ENCODE data around the gene ESAM. TPM values are rescaled to one million over a fixed set of nuclear protein-coding genes. Genes with fewer than 3 reads are reported as not detected.
"Not testable (repeated sequence)": the region's sequence is repeated elsewhere in the genome, so short reads cannot be mapped to it uniquely, and the experiment has no call there.

The ESAM gene
- total RNA-seq, 2 experiments from 2014 or later = 1.1 TPM

- Mint-ChIP-seq H3K36me3 (peaks cover 3% of the 10 kb centered on the region), H3K27me3 (no peaks in the 10 kb centered on the region), H3K9me3 (no peaks in the 10 kb centered on the region), H3K4me3 (no peak overlapping the region), H3K27ac (no peak overlapping the region), H3K4me1 (peaks cover 31% of the 10 kb centered on the region)
- DNase-seq = no peak
These were observed 29.7 kb upstream of the ESAM start for GRCh38 chr11:124791626-124792341.

- H3K27ac Mint-ChIP-seq = no peak overlapping the region
These were observed 26.4 kb upstream of the ESAM start for GRCh38 chr11:124788521-124788920.

DNA sequence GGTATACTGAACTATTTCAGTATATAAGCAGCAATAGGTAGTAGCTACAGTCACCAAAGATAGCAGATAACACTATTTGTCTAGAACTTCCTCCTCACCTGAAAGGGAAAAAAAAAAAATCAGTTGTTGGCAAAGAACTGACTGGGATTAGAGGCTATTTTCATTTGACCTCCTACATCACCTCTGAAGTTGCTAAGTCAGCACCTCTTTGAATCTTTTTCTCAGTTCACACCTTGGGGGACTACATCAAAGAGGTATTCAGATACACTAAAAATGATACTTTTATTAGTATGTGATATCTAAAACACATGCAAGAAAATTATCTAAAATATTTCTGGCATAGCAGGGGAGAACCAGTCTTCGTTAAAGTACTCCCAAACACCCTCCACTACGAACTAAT, 22.0 kb upstream of the ESAM start:
- Mint-ChIP-seq H3K9me3 (no peaks in the 10 kb centered on the region), H3K4me3 (no peak overlapping the region), H3K4me1 (peaks cover 9% of the 10 kb centered on the region), H3K27me3 (no peaks in the 10 kb centered on the region), H3K36me3 (peaks cover 2% of the 10 kb centered on the region), H3K27ac (no peak overlapping the region)
- no peak for DNase-seq

More at GRCh38 chr11:124788521-124788920, 26.4 kb upstream of the ESAM start:
- Mint-ChIP-seq H3K4me1 (peaks cover 28% of the 10 kb centered on the region), H3K27me3 (no peaks in the 10 kb centered on the region), H3K4me3 (no peak overlapping the region), H3K9me3 (no peaks in the 10 kb centered on the region), H3K36me3 (peaks cover 2% of the 10 kb centered on the region)
- no peak for DNase-seq

GRCh38 chr11:124783002-124783401, 20.9 kb upstream of the ESAM start:
- H3K9me3 Mint-ChIP-seq = no peaks in the 10 kb centered on the region
- DNase-seq = no peak
- H3K27me3 Mint-ChIP-seq = no peaks in the 10 kb centered on the region
- H3K4me1 Mint-ChIP-seq = peaks cover 18% of the 10 kb centered on the region
- H3K36me3 Mint-ChIP-seq = peaks cover 5% of the 10 kb centered on the region
- no peak overlapping the region for H3K27ac Mint-ChIP-seq
- H3K4me3 Mint-ChIP-seq = no peak overlapping the region

- Mint-ChIP-seq H3K27ac (no peak overlapping the region), H3K4me1 (peaks cover 30% of the 10 kb centered on the region), H3K27me3 (no peaks in the 10 kb centered on the region), H3K9me3 (no peaks in the 10 kb centered on the region), H3K36me3 (peaks cover 18% of the 10 kb centered on the region), H3K4me3 (no peak overlapping the region)
- DNase-seq = no peak
These were observed 17.5 kb upstream of the ESAM start for GRCh38 chr11:124779568-124779967.

DNA sequence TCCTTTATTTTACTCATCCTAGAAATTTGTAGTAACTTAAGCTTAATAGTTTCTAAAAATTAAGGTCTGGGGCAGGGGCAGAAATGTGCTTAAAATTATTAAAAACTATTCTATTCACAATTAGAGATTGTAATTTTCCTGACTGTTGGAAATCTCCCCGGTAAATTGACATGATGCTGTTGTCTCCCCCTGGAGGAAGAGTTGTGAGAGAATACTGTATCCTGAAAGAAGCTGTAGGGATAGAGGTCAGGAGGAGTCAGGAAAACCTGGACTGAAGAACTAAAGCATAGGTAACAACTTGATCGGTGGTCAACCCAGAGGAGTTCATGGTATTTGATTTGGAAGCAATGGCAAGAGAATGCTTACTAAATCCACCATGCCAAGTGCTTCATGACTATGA, 16.2 kb upstream of the ESAM start:
- Mint-ChIP-seq H3K4me3 (no peak overlapping the region), H3K27ac (no peak overlapping the region), H3K36me3 (peaks cover 18% of the 10 kb centered on the region), H3K9me3 (no peaks in the 10 kb centered on the region), H3K27me3 (no peaks in the 10 kb centered on the region), H3K4me1 (peaks cover 21% of the 10 kb centered on the region)
- DNase-seq = no peak

GRCh38 chr11:124776865-124777645, 15.0 kb upstream of the ESAM start:
- Mint-ChIP-seq H3K27me3 (no peaks in the 10 kb centered on the region), H3K27ac (peak overlapping the region; percentile 68), H3K9me3 (no peaks in the 10 kb centered on the region), H3K4me3 (no peak overlapping the region), H3K36me3 (peaks cover 19% of the 10 kb centered on the region), H3K4me1 (peaks cover 21% of the 10 kb centered on the region)
- no peak for DNase-seq

DNA sequence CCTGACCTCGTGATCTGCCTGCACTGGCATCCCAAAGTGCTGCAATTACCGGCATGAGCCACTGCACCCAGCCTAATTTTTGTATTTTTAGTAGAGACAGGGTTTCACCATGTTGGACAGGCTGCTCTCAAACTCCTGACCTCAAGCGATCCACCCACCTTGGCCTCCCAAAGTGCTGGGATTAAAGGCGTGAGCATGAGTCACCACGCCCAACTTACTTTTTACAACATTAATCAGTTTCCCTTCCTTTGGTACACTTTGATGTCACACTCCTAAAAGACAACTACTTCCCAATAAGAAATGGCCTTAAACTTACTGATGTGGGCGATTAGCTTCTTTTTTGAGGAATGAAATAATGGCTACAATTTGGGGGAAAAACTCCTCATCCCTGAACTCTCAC, 8.9 kb upstream of the ESAM start:
- not testable (repeated sequence) for H3K27ac Mint-ChIP-seq, DNase-seq, H3K9me3 Mint-ChIP-seq, H3K4me1 Mint-ChIP-seq, H3K4me3 Mint-ChIP-seq, H3K27me3 Mint-ChIP-seq
- peaks cover 18% of the 10 kb centered on the region for H3K36me3 Mint-ChIP-seq

DNA sequence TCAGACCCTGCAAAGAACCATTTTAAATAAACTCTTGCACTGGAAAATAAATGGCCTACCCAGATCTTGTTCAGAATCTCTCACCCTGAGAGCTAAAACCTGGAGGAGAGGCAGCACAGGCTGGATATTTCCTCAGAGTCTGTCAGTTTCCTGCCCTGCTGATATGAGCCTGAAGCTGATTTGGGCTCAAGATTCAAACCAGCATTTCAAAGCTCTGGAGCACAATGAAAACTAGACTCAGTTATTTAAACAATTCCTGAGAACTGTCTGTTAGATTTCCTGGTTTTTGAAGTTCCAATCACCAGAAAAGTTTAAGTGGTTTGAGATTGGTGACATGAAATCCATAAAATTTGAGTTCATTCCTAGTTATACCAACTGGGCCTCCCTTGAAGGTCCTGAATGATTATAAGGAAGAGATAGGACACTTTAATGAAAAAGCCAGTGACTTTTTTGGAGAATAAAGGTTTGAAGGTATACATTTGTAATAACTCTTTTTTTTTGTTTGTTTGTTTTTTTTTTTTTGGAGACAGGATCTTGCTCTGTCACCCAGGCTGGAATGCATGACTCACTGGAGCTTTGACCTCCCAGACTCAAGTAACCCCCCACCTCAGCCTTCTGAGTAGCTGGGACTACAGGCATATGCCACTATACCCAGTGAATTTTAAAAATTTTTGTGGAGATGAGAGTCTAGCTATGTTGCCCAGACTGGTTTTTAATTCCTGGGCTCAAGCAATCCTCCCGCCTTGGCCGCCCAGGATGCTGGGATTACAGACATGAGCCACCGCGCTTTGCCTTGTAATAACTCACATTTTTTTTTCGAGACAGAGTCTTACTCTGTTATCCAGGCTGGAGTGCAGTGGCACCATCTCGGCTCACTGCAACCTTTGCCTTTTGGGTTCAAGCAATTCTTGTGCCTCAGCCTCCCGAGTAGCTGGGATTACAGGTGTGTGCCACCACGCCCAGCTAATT, 8.0 kb upstream of the ESAM start:
- Mint-ChIP-seq H3K36me3 (peaks cover 17% of the 10 kb centered on the region), H3K4me1 (peaks cover 2% of the 10 kb centered on the region), H3K27me3 (no peaks in the 10 kb centered on the region), H3K9me3 (no peaks in the 10 kb centered on the region), H3K27ac (no peak overlapping the region), H3K4me3 (no peak overlapping the region)
- DNase-seq = no peak

DNA sequence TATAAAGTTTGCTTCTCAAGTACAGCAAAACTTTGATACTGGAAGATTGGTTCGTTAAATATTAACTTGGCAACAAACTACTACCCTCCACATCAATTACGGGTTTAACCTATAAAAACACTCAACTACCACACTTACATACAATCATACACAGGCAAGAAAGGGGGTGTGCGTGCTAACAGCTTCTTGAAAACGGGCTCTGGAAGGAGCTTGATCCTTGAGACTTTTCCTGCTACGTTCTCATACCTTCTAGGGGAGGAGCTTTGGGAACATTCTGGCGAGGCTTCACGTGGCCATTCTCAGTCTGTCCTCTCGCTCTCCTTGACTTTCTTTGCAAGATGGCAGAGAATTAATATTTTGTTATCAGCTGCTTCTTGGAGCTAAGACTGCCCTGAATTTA, 6.8 kb upstream of the ESAM start:
- Mint-ChIP-seq H3K27ac (no peak overlapping the region), H3K4me1 (peaks cover 2% of the 10 kb centered on the region), H3K36me3 (peaks cover 17% of the 10 kb centered on the region)

DNA sequence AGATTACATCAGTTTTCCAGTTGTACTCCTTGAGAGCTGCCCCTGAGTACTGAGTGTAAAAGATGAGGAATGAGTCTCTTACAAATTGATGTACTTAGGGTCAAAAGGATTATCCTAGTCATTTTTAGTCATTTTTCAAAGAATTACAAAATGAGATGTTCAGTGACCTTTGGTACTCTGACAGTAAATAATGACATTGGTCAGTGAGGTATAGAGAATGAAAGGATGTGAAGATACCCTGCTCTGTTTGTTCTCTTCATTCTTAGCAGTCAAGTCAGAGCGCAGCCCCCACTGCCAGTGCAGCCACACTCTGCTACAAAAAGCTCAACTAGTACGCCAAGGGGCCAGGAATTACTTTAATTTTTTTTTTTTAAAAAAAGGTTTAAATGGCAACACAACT, 4.1 kb upstream of the ESAM start:
- H3K9me3 Mint-ChIP-seq = no peaks in the 10 kb centered on the region
- H3K27me3 Mint-ChIP-seq = peaks cover 5% of the 10 kb centered on the region
- peaks cover 9% of the 10 kb centered on the region for H3K36me3 Mint-ChIP-seq
- DNase-seq = no peak
- H3K27ac Mint-ChIP-seq = no peak overlapping the region
- peaks cover 10% of the 10 kb centered on the region for H3K4me1 Mint-ChIP-seq
- H3K4me3 Mint-ChIP-seq = no peak overlapping the region

More for the DNA sequence above, 6.8 kb upstream of the ESAM start:
- Mint-ChIP-seq H3K4me3 (no peak overlapping the region), H3K27me3 (no peaks in the 10 kb centered on the region), H3K9me3 (no peaks in the 10 kb centered on the region)
- no peak for DNase-seq

- Mint-ChIP-seq H3K36me3 (peaks cover 4% of the 10 kb centered on the region), H3K4me3 (peak overlapping the region; percentile 94), H3K27me3 (peaks cover 33% of the 10 kb centered on the region), H3K27ac (peak overlapping the region; percentile 42), H3K9me3 (no peaks in the 10 kb centered on the region), H3K4me1 (peaks cover 20% of the 10 kb centered on the region)
- peak; percentile 82 for DNase-seq
These were observed 1.3 kb upstream of the ESAM start for GRCh38 chr11:124763156-124763947.

DNA sequence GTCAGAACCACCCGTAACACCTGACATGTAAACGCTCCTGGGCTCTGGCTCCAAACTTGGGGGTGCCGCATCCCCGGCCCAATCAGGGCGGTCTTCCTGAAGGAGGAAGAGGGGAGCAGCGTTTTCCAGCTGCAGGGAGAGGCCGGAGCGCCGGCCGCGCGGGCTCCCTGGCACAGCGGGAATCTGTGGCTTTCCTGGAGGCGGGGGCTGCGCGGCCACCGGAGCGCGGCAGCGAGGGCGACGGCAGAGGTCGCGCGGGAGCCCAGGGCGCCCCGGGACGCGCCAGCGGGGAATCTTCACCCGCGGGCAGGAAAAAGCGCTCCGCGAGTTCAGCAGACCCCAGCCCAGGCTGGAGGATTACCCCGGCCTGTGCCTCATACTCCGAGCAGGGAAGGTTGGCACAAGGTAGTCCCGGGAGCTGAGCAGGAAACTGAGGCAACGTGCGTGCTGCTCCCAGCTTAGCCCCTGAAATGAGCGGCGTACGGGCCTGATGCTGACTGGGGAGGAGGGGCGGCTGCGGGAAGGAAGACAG, 600 bp upstream of the ESAM start:
- H3K27me3 Mint-ChIP-seq = peaks cover 40% of the 10 kb centered on the region
- no peak for DNase-seq
- peaks cover 22% of the 10 kb centered on the region for H3K4me1 Mint-ChIP-seq
- H3K9me3 Mint-ChIP-seq = no peaks in the 10 kb centered on the region
- peak overlapping the region; percentile 94 for H3K4me3 Mint-ChIP-seq
- no peak overlapping the region for H3K27ac Mint-ChIP-seq
- peaks cover 4% of the 10 kb centered on the region for H3K36me3 Mint-ChIP-seq

All from activated naive CD8-positive, alpha-beta T cell treated with anti-CD3 and anti-CD28 coated beads for 36 hours (primary cell).